ENCODE measurements around the gene CFAP61.
"Not testable (repeated sequence)": the region's sequence is repeated elsewhere in the genome, so short reads cannot be mapped to it uniquely, and the experiment has no call there.

The CFAP61 gene

DNA sequence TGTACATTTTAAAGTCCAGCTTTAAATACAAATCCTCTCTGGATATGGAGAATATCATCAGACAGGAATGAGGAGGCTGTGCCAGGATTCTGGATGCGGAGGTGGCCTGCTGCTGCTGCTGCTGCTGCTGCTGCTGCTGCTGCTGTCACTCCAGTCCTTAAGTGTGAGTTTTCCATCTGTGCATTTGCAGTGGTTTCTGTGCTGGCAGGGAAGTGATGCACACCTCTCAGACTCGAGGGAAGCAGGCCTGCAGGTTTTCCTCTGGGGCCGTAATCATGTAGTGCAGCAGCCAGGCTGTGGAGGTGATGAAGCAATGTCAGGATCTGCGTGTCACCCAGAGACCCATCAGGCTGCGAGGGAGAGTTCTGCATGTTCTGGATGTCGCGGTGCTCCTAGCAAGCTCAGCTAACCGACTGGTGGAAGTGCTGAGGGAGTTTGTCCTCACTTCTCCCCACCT, 32.0 kb downstream of the CFAP61 start:
- DNase-seq, result peak; percentile 4 to 77 (median 40)
- intact Hi-C loops (cut with DNase I), result loop anchor here (10.0 kb wide), 3 partner anchors 150 to 510 kb away; no protein-coding TSS in a partner anchor

DNA sequence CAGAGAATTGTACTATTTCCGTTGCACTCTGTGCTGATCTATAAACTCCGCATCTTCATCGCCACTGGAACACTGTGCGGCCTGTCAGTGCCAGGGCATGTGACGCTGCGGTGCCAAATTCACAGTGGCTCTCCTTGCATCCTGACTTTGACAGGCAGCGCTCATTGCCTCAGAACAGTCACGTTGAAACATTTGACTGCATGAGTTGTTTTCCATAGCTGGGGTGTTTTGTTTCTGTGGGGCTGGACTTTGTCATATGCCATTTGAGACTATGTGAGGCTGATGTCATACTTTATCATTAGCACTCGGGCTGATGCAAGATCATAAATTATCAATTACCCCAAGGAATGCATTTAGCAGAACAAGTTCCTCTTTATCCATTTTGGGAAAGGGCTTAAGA, 32.7 kb downstream of the CFAP61 start:
- intact Hi-C loops (cut with DNase I), result loop anchor here (10.0 kb wide), 3 partner anchors 150 to 510 kb away; no protein-coding TSS in a partner anchor

DNA sequence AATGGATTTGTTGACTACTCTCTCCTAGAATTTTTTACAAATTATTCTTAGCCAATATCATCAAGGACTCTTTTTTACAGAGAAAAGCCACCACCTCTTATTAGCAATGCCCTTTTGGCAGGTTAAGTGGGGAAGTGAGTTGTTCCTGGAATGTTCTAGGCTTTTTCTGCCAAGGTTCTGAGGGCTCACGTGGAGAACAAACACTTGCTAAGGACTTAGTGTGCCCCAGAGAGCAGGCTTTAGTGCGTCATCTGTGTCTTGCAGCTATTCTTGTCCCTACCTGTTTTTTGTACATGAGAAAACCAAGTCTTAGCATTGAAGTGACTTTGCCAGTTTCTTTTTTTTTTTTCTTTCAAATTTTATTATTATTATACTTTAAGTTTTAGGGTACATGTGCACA, 33.5 kb downstream of the CFAP61 start:
- peak in 1 of 42 donors; percentile 31 for DNase-seq
- intact Hi-C loops (cut with DNase I), result loop anchor here (10.0 kb wide), 3 partner anchors 149 to 509 kb away; no protein-coding TSS in a partner anchor

More for the DNA sequence above, 32.7 kb downstream of the CFAP61 start:
- DNase-seq, result peak in 11 of 42 donors; percentile 3 to 37 (median 14)

DNA sequence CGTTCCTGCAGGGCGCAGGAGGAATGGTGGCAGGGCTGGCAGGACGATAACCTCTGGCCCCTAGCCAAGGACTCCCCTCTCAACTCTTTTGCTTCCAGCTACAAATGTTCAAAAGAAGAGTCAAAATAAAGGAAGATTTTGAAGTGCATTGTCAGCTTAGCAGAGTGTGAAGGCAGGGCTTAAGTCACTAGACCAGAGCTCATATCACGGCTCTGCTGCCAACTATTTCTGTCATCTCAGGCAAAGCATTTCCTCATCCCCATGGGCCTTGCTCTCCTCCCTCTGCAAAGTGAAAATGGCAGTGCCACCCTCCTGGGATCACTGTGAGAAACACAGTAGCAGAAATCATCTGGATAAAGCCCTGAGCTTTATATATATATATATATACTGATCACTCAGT, 36.7 kb downstream of the CFAP61 start:
- DNase-seq, result peak in 1 of 42 donors; percentile 13
- intact Hi-C loops (cut with DNase I), result loop anchor here (10.0 kb wide), 3 partner anchors 146 to 506 kb away; no protein-coding TSS in a partner anchor

DNA sequence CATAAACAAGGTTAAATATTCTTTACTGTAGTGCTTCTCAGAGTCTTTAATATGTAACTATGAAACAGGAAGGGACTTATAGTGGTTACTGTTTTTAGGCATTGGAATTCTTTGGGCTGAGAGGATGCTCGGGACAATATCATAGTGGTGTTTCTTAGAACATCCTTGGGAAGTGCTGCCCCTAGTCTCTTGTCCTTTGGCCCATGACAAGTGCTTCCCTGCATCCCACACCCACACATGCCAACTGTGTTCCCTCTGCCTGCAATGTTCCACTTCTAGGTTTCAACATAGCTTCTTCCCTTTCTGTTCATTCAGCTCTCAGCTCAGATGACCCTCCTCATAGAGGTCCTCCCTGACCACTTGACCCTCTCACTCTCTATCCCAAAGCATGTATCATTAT, 37.6 kb downstream of the CFAP61 start:
- intact Hi-C loops (cut with DNase I), result loop anchor here (10.0 kb wide), 3 partner anchors 145 to 505 kb away; no protein-coding TSS in a partner anchor

DNA sequence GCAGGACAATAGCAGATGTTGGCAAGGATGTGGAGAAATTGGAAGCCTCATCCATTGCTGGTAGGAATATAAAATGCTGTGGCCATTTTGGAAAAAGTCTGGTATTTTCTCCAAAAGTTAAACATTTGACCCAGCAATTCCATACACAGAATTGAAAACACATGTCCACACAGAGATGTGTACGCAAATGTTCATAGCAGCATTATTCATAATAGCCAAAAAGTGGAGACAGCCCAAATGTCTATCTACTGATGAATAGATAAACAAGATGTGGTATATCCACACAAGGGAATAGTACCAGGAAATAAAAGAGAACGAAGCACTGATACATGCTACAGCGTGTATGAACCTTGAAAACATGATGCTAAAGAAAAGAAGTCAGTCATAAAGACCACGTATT, 40.5 kb downstream of the CFAP61 start:
- intact Hi-C loops (cut with DNase I), result no loop called here
- DNase-seq, result no peak

More for the DNA sequence above, 37.6 kb downstream of the CFAP61 start:
- peak in 1 of 42 donors; percentile 8 for DNase-seq

DNA sequence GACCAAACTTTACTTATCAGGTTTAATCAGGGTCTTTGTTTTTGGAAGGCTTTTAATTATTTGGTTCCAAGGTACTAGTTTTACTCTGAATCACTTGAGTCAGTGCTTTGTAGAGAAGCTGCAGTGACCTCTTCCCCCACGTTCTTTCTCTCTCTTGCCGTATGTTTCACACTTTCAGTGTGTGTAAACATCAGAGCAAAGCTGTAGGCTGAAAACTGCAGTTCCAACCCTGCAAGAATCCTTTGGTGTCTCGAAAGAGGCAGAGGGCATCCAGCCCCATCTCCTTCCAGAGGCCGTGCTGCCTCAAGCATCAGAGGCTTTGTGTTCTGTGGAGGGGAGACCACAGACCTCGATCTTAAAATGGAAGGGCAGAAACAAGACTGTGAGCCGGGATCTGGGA, 42.1 kb downstream of the CFAP61 start:
- intact Hi-C loops (cut with DNase I), result no loop called here
- DNase-seq, result no peak

DNA sequence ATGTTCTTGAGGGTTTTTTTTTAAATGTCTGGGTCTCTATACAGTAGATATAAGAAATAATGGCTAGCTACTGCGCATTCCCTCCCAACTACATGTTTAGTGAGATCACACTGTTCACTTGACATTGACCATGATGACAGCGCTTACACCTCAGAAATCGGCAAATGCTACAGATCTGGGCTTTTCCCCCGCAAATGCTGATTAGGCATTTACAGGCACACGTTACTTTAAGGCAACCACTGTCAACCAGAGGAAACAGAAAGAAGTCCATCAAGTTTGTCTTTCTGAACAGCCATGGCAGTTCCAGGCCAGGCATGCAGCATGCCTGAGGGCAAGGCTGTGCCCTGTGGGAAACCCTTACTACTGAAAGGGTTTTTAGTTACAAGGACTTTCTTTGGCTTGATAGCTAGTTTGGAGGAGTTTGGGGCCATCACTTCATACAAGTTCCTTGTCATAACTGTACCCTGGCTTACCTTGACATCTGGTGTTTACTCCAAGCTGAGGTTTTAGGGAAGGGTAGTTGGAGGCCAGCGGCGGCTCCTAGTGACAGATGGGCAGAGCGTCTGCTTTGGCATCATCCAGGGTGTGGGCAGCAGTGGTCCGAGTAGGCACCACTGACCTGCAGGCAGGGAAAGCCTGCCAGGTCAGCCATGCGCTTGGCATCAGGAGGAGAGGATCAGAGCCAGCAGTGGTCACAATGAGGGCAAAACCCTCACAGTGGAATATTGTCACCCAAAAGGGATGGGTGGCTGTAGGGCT, 43.0 kb downstream of the CFAP61 start:
- DNase-seq, result no peak
- intact Hi-C loops (cut with DNase I), result no loop called here

DNA sequence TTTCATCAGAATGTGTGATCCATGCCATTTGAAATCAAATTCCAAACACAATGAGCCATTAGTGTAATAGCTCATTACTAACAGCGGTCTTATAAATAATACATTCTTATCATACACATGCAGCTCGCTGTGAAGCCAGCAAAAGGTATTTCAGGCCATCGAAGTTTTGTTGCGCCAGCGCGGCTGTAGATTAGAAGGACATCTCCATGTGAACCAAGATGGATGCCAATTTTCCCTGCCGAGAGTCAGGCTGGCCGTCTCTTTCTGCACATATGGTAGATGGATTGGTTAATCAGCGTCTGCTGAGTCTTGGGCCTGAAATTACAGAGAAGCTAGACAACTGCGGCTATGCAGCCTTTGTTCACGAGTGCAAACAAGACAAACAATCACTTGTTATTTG, 44.1 kb downstream of the CFAP61 start:
- peak in 18 of 42 donors; percentile 4 to 55 (median 21) for DNase-seq
- intact Hi-C loops (cut with DNase I), result no loop called here

DNA sequence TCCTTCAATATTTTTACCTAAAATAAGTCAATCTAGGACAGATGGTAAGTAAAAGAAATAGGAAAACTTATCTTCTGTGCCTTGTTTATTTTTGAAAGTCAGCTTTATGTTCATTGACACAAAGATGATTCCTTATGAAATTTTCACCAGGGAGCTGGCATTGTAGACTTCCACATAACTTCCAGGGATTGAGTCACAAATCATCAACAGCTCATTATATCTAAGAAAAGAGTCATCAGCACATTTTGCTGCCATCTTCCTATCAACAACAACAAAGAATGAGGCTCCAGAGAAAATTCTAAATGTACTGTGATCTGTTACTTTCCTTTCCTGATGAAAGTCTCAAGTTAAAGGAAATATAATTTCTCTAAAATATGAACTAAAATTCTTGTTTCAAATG, 48.5 kb downstream of the CFAP61 start:
- intact Hi-C loops (cut with DNase I), result no loop called here
- no peak for DNase-seq

DNA sequence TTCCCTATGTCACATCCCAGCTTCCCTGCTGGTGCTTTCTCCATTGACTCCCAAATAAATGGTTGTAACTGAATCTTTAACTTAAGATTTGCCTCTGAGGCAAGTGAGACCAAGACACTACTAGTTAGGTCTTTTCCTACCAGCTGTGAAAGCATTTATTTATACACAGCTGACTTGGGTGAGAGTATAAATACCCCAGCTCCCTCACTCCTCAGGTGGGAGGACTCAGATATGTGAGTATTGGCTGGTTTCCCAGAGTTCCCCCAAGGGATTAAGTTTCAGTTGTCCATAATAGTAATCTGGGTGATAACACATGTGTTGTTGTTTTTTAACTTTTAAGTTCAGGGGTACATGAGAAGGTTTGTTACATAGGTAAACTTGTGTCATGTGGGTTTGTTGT, 49.8 kb downstream of the CFAP61 start:
- DNase-seq, result no peak
- intact Hi-C loops (cut with DNase I), result no loop called here

DNA sequence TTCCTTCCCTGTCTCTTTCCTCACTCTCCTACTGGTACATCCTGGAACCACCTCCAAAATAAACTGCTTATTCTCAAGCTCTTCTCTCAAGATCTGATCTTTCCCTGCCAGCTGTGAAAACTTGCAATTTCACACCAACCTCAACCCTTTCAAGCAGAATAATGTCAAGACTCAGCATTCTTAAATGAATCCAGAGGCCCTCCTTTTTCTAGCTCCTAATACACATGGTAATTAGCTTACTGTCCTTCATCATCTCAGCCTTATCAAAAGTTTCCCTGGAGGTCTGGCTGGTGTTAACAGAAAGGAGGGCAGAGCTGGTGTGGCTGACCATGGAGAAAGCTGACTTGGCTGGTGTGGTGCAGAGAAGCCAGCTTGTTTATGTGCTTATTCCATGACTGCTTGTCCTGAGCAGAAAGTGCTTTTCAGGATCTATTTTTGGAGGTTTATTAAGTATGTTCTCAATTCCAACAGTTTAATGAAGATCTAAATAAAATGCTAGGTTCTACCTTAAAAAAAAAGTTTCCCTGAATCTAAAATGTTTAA, 50.5 kb downstream of the CFAP61 start:
- intact Hi-C loops (cut with DNase I), result no loop called here

DNA sequence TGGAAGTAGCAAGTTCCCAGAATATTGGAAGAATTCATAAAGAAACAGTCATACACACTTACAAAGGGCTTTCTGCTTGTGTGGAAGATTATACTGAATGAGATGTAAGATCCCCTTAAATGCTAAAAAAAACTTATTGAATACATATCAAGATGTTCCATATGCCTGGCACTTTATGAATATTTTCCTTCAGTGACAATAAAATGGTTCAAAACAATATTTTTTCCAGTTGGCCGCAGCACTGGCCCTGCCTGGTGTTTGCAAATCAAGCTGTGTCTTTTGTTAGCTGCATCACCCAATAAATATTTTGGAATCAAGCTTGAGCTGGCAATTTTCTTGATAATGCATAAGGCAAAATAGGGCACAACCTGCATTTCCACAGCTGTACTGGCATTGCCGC, 51.2 kb downstream of the CFAP61 start:
- DNase-seq, result no peak
- intact Hi-C loops (cut with DNase I), result no loop called here

More for the DNA sequence above, 50.5 kb downstream of the CFAP61 start:
- DNase-seq, result no peak

DNA sequence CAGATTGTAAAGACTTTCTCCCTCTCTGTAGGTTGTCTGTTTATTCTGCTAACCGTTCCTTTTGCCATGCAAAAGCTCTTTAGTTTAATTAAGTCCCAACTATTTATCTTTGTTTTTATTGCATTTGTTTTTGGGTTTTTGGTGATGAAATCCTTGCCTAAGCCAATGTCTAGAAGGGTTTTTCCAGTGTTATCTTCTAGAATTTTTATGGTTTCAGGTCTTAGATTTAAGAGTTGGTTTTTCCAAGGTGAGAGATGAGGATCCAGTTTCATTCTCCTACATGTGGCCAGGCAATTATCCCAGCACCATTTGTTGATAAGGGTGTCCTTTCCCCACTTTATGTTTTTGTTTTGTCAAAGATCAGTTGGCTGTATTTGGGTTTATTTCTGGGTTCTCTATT, 70.9 kb downstream of the CFAP61 start:
- intact Hi-C loops (cut with DNase I); DNase-seq: not testable (repeated sequence)

DNA sequence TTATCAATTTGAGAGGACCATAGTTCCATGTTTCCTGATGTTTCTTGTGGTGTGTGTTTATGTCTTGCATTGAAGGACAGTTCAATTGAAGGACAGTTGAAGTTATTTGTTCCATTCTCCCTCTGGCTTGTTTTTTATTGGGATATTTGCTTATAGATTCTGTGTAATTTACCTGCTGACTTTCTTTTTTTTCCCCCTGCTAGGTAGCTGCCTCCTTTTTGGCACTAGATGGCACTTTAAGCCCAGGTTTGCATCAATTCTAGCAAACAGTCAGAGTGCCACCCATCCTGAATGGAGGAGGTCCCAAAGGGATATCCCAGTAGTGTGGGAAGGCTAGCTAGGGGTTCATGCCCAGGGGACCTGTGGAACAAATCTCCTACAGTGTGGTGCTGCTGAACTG, 78.1 kb downstream of the CFAP61 start:
- intact Hi-C loops (cut with DNase I), result no loop called here
- no peak for DNase-seq

DNA sequence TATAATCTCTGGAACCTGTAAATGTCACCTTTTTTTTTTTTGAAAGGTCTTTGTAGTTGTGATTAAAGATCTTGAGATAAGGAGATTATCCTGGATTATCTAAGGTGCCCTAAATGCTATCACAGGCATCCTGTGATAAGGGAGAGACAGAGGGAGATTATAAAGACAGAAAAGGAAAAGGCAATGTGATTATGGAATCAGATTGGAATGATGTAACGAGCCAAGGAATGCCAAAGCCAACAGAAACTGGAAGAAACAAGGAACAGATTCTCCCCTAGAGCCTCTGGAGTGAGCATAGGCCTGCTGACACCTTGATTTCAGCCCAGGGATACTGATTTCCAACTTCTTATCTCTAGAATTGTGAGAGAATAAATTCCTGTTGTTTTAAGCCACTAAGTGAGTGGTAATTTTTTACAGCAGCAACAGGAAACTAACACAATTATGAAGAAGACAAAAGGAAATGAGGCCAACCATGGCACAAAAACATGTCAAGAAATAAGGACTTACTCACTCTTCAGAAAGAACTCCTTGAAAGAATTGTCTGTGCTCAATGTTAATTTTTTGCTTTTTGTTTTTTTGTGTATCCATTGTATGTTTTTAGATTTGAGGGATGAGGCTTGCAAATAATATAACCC, 82.7 kb downstream of the CFAP61 start:
- intact Hi-C loops (cut with DNase I), result no loop called here
- DNase-seq, result no peak

DNA sequence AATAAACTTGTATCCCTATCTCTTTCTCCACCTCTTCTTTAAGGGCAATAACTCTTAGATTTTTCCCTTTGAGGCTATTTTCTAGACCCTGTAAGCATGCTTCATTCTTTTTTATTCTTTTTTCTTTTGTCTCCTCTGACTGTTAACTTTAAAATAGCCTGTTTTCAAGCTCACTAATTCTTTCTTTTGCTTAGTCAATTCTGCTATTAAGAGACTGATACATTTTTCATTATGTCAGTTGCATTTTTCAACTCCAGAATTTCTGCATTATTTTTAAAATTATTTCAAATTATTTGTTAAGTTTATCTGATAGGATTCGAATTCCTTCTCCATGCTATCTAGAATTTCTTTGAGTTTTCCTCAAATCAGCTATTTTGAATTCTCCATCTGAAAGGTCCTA, 84.0 kb downstream of the CFAP61 start:
- intact Hi-C loops (cut with DNase I), result no loop called here
- no peak for DNase-seq

DNA sequence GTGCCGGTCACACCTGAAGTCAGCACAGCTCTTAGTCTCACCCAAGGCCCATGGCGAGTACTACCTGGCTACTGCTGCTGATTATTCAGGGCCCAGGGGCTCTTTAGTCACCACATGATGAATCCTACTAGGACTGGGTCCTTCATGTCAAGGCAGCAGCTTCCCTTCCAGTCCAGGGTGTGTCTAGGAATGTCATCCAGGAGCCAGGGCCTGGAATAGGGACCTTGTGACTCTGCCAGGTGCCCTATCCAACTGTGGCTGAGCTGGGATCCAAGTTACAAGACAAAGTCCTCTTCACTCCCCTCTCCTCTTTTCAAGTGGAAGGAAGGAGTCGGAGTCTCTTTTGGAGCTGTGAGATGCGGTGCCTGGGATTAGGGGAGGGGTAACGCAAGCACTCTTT, 85.5 kb downstream of the CFAP61 start:
- intact Hi-C loops (cut with DNase I), result no loop called here
- DNase-seq, result no peak

DNA sequence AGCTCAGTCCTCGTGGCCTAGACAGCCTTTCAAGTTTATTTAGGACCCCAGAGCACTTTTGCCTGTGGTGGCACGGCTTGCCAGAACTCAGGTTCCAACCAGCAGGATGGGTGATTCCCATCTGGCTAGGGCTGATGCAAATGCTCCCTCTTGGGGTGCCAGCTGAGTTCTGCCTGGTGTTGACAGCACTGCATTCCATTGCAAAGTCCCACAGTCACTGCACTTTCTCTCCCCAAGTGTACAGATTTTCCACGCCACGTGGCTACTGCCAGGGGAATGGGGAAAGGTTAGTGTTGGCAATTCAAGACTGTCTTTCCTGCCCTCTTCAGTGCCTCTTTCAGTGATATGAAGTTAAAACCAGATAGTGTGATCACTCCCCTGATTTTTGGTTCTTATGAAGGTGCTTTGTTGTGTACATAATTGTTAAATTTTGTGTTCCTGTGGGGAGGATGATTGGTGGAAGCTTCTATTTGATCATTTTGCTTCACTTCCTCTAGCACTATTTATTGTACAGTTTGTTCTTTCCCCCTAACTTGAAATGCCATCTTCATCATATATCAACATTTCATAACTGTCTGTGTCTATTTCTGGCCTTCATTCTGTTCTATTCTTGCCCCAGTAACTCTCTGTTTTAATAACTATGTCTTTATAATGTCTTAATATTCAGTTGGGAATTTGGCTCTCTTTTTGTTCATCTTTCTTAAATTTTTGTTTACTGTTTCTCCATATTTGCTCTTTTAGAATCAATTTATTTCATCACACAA, 86.2 kb downstream of the CFAP61 start:
- intact Hi-C loops (cut with DNase I), result no loop called here
- no peak for DNase-seq
